CD14-positive monocyte (primary cell): ENCODE measurements around the gene VTI1B. TPM values are rescaled to one million over a fixed set of nuclear protein-coding genes. Genes with fewer than 3 reads are reported as not detected.

Source experiments
- DNase-seq, 3 donors: peaks; one replicate each; pipeline ENCODE4 v3.0.0-alpha.2; 2011 to 2022
- H2AFZ ChIP-seq: 2 replicates; pipeline ENCODE4 v1.6.0; 2012; ENCODE audit warnings: mild to moderate bottlenecking, low read depth, low read length, inconsistent platforms; ENCODE audit not compliant: insufficient read depth, poor library complexity, severe bottlenecking
- H3K27ac ChIP-seq, 2 donors: 1 replicate in 1 of 2; 2 replicates in 1 of 2; pipeline ENCODE4 v1.5.1; 2012 to 2013; ENCODE audit warnings: low read length in 2 of 2, control low read depth in 1 of 2, inconsistent platforms in 1 of 2, low read depth in 1 of 2, mild to moderate bottlenecking in 1 of 2
- H3K27me3 ChIP-seq, 2 donors: one replicate each; pipeline versions ENCODE4 v1.6.0 to v1.6.1; 2011 to 2013; ENCODE audit warnings: low read length in 2 of 2; ENCODE audit not compliant: control insufficient read depth in 2 of 2, insufficient read depth in 2 of 2
- H3K36me3 ChIP-seq, 2 donors: replicated peaks in 1 of 2; 1 replicate in 1 of 2; 2 replicates in 1 of 2; pipeline versions ENCODE4 v1.5.1 to v1.6.1; 2012 to 2013; ENCODE audit warnings: low read length in 2 of 2, control low read depth in 1 of 2, inconsistent platforms in 1 of 2, mild to moderate bottlenecking in 1 of 2; ENCODE audit not compliant: insufficient read depth in 2 of 2, control insufficient read depth in 1 of 2
- H3K4me1 ChIP-seq, 2 donors: 1 replicate in 1 of 2; 2 replicates in 1 of 2; pipeline versions ENCODE4 v1.5.1 to v1.6.1; 2012 to 2013; ENCODE audit warnings: low read length in 2 of 2, control low read depth in 1 of 2, inconsistent platforms in 1 of 2, mild to moderate bottlenecking in 1 of 2, moderate library complexity in 1 of 2; ENCODE audit not compliant: insufficient read depth in 2 of 2, control insufficient read depth in 1 of 2
- H3K4me2 ChIP-seq: replicated peaks from 2 replicates; pipeline ENCODE3; 2012; ENCODE audit warnings: low read length, moderate library complexity, mild to moderate bottlenecking; ENCODE audit not compliant: poor library complexity, severe bottlenecking; ENCODE audit errors: extremely low read depth
- H3K4me3 ChIP-seq, 3 experiments: fragments of 200-600 bp in 1 of 3; sonication (generic) in 1 of 3; replicated peaks in 1 of 3; 1 replicate in 2 of 3; 2 replicates in 1 of 3; pipeline ENCODE4 v1.5.1; 2011 to 2013; ENCODE audit warnings: low read length in 3 of 3, mild to moderate bottlenecking in 3 of 3, control low read depth in 2 of 3, low read depth in 2 of 3, inconsistent platforms in 1 of 3, moderate library complexity in 1 of 3
- H3K79me2 ChIP-seq: 2 replicates; pipeline ENCODE4 v1.6.0; 2012; ENCODE audit warnings: mild to moderate bottlenecking, control low read depth, inconsistent platforms, low read length, moderate library complexity; ENCODE audit not compliant: insufficient read depth
- H3K9ac ChIP-seq: 2 replicates; pipeline ENCODE4 v1.6.0; 2017; ENCODE audit warnings: low read length, mild to moderate bottlenecking; ENCODE audit not compliant: insufficient read depth, poor library complexity, severe bottlenecking
- H3K9me3 ChIP-seq, 2 donors: replicated peaks in 1 of 2; 1 replicate in 1 of 2; 2 replicates in 1 of 2; pipeline versions ENCODE4 v1.5.1 to v1.6.1; 2012 to 2013; ENCODE audit warnings: low read length in 2 of 2, control low read depth in 1 of 2; ENCODE audit not compliant: control insufficient read depth in 1 of 2, insufficient read depth in 1 of 2
- H4K20me1 ChIP-seq: 2 replicates; pipeline ENCODE4 v1.6.0; 2012; ENCODE audit warnings: mild to moderate bottlenecking, low read length, control low read depth, moderate library complexity; ENCODE audit not compliant: insufficient read depth
- H3K27ac Mint-ChIP-seq, 7 donors: one replicate each; pipeline ENCODE4 v1.8.0; 2020; ENCODE audit warnings: mild to moderate bottlenecking in 7 of 7, mixed read lengths in 7 of 7, moderate library complexity in 6 of 7, inconsistent platforms in 2 of 7
- H3K27me3 Mint-ChIP-seq, 3 donors: one replicate each; pipeline ENCODE4 v1.8.0; 2021 to 2022; ENCODE audit warnings: low read depth in 3 of 3, mild to moderate bottlenecking in 3 of 3, mixed read lengths in 3 of 3, moderate library complexity in 3 of 3, inconsistent platforms in 1 of 3
- H3K36me3 Mint-ChIP-seq, 2 donors: one replicate each; pipeline ENCODE4 v1.8.0; 2020; ENCODE audit warnings: mixed read lengths in 2 of 2, inconsistent platforms in 1 of 2, mild to moderate bottlenecking in 1 of 2
- H3K4me1 Mint-ChIP-seq: one replicate; pipeline ENCODE4 v1.8.0; 2020; ENCODE audit warnings: mild to moderate bottlenecking, mixed read lengths
- H3K4me3 Mint-ChIP-seq, 2 donors: one replicate each; pipeline ENCODE4 v1.8.0; 2020; ENCODE audit warnings: mild to moderate bottlenecking in 2 of 2, mixed read lengths in 2 of 2, moderate library complexity in 1 of 2
- H3K9me3 Mint-ChIP-seq, 7 donors: one replicate each; pipeline ENCODE4 v1.8.0; 2020 to 2022; ENCODE audit warnings: mixed read lengths in 7 of 7, mild to moderate bottlenecking in 6 of 7, moderate library complexity in 6 of 7, inconsistent platforms in 2 of 7
- WGBS: methylation state at CpG from one replicate; pipeline ENCODE4 v1.1.5; 2013; ENCODE audit warnings: missing lambda C conversion rate; ENCODE audit not compliant: insufficient coverage; 5-methylcytosine and 5-hydroxymethylcytosine counted together
- intact Hi-C, 2 donors: fragments of 100-400 bp; cut with micrococcal nuclease; formaldehyde crosslinking; loops; one replicate each; pipeline versions ENCODE4 v1.15.0 to v1.15.1; 2023
- polyA plus RNA-seq, 3 donors: library from polyadenylated mRNA; depleted of rRNA in 1 of 3; unstranded in 2 of 3; stranded (reverse) in 1 of 3; fragments of 300-500 nt in 2 of 3; fragments of >200 nt in 1 of 3; fragmentation: Illumina TruSeq in 2 of 3; gene quantifications; 1 replicate in 2 of 3; 2 replicates in 1 of 3; pipeline ENCODE4 v1.2.3, GENCODE V29; 2012 to 2021
- small RNA-seq: library from RNA; depleted of rRNA; stranded (forward); fragments of <200 nt; gene quantifications from one replicate; pipeline ENCODE3, GENCODE V24; 2012; ENCODE audit warnings: low read depth; ENCODE audit not compliant: insufficient read length
- TF ChIP-seq, protein P1 (sequence below): fragments of 200-600 bp; IDR thresholded peaks from one replicate; pipeline ENCODE4 v1.8.0; 2022; ENCODE audit warnings: antibody characterized with exemption, mild to moderate bottlenecking

The VTI1B gene
- polyA plus RNA-seq, 3 donors: 31.3 to 84.7 (median 84.5) TPM

DNA sequence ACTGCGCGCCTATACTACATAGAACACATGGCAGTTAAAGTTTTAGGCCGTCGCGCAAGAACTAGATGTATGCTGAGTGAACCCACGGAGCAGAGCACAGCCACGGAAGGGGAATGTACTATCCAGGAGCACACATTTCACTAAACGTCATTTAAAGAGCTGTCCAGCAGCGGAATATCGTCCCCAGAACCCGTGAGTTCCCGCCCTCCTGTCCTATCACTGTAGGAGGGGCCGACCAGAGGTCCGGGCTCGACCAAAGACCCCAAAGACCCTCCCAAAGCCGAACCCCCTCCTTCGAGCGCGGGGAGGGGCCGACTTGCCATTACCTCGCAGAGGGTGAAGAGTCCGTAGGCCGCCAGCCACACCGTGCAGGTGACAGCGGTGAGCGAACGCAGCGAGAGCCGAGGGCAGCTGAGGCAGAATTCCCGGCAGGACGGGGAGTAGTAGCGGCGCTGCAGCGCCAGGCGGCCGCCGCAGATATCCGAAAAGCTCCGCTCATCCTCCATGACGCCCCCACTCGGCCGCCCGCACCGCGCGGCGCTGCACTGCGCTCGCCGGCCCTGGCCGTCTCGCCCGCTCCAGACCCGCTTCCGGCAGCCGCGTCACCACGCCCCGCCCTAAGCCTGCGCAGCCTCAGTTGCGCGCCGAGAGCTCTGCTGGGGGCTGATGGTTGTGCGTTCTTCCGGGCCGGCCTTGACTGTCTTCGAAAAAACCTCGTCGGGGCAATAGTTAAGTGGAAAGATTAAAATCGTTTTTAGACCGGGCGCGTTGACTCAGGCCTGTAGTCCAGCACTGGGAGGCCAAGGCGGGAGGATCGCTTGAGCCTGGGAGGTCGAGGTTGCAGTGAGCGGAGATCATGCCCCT, 74.5 kb downstream of the VTI1B start, which contains the start of gene PIGH:
Gene PIGH, minus strand, starts transcription at position 571 of the 864 bp plus-strand sequence. Its CDS starts 65 bp downstream, at position 506.
- H3K27ac ChIP-seq: peak within 1 kb of the TSS; percentile 76 to 79
- peak; percentile 86 to 89 (median 87) for DNase-seq
- no peaks in the 10 kb centered on the region for H3K36me3 ChIP-seq
- H3K4me3 ChIP-seq: peak within 1 kb of the TSS; percentile 79 to 100 (median 95)
- H3K27me3 ChIP-seq: no peaks in the 10 kb centered on the region
- peaks cover 3 to 7% (median 5%) of the 10 kb centered on the region in 3 donors for H3K27me3 Mint-ChIP-seq
- peaks cover 0 to 4% (median 0%) of the 10 kb centered on the region in 7 donors for H3K9me3 Mint-ChIP-seq
- intact Hi-C loops: loop anchor here in 1 of 2 donors (5.0 kb wide), 1 partner anchor 72 kb away; the partner anchor contains the start of gene VTI1B
- H3K9ac ChIP-seq: peak within 1 kb of the TSS; percentile 81
- H3K79me2 ChIP-seq: peaks cover 7% of the 10 kb centered on the region
- 3% methylated on average over 73 of the region's 77 CpGs for WGBS
- no peaks in the 10 kb centered on the region for H3K9me3 ChIP-seq
- TF ChIP-seq, protein P1, sequence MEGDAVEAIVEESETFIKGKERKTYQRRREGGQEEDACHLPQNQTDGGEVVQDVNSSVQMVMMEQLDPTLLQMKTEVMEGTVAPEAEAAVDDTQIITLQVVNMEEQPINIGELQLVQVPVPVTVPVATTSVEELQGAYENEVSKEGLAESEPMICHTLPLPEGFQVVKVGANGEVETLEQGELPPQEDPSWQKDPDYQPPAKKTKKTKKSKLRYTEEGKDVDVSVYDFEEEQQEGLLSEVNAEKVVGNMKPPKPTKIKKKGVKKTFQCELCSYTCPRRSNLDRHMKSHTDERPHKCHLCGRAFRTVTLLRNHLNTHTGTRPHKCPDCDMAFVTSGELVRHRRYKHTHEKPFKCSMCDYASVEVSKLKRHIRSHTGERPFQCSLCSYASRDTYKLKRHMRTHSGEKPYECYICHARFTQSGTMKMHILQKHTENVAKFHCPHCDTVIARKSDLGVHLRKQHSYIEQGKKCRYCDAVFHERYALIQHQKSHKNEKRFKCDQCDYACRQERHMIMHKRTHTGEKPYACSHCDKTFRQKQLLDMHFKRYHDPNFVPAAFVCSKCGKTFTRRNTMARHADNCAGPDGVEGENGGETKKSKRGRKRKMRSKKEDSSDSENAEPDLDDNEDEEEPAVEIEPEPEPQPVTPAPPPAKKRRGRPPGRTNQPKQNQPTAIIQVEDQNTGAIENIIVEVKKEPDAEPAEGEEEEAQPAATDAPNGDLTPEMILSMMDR: peak; percentile 76
- peaks cover 15 to 20% of the 10 kb centered on the region in 2 donors for H3K4me1 ChIP-seq
- peak within 1 kb of the TSS; percentile 93 for H3K4me2 ChIP-seq
- no peaks in the 10 kb centered on the region for H4K20me1 ChIP-seq
- H3K36me3 Mint-ChIP-seq: peaks cover 1 to 3% of the 10 kb centered on the region in 2 donors
- H3K4me1 Mint-ChIP-seq: peaks cover 24% of the 10 kb centered on the region
- H3K27ac Mint-ChIP-seq: peak within 1 kb of the TSS; percentile 90 to 98 (median 93)
- peak within 1 kb of the TSS; percentile 91 to 97 for H3K4me3 Mint-ChIP-seq
- H2AFZ ChIP-seq: peak within 1 kb of the TSS; percentile 100

Small RNAs within 50 kb of the gene (small RNA-seq; reads per million reads assigned to genes)
- gene AL132640.3 (not detected), gene RF00019 (not detected), gene RN7SL369P (not detected), gene RNA5SP386 (not detected)

Other genes starting within 250 kb of the VTI1B start
- 10 to 100 TPM; 10.2 to 18.7 (median 17.3) TPM for gene TMEM229B, start 185.9 kb downstream of the VTI1B start, polyA plus RNA-seq
- under 1 TPM in 1 of 3 donors, not detected in 2; 0.23 TPM for gene PLEKHH1, start 141.3 kb downstream of the VTI1B start, polyA plus RNA-seq
- 10 to 100 TPM; 14.6 to 35.5 (median 18.0) TPM for gene PIGH, start 74.4 kb downstream of the VTI1B start, polyA plus RNA-seq
- under 1 TPM; 0.13 to 0.46 (median 0.33) TPM for gene ARG2, start 54.7 kb downstream of the VTI1B start, polyA plus RNA-seq
- gene RDH11, start 21.1 kb upstream of the VTI1B start, polyA plus RNA-seq: 10 to 100 TPM; 64.9 to 70.7 (median 65.4) TPM
- gene RDH12, start 27.3 kb upstream of the VTI1B start, polyA plus RNA-seq: under 1 TPM in 1 of 3 donors, not detected in 2; 0.17 TPM
- gene ZFYVE26, start 142.0 kb upstream of the VTI1B start, polyA plus RNA-seq: 10 to 100 TPM in 1 of 3 donors, 1 to 10 TPM in 2; 1.0 to 17.6 (median 2.3) TPM
- 10 to 100 TPM in 1 of 3 donors, 1 to 10 TPM in 2; 3.6 to 11.6 (median 9.4) TPM for gene RAD51B, start 145.1 kb upstream of the VTI1B start, polyA plus RNA-seq